ENCODE results near the gene TNRC18.
"Not testable (repeated sequence)": the region's sequence is repeated elsewhere in the genome, so short reads cannot be mapped to it uniquely, and the experiment has no call there.

TNRC18 gene

GRCh38 chr7:5313076-5313885, 110.4 kb downstream of the TNRC18 start:
- DNase-seq = not testable (repeated sequence)

GRCh38 chr7:5312276-5313070, 111.2 kb downstream of the TNRC18 start:
- DNase-seq = not testable (repeated sequence)

- DNase-seq = no peak
Measured at GRCh38 chr7:5310822-5311405, 112.7 kb downstream of the TNRC18 start.

GRCh38 chr7:5309146-5309545, 114.5 kb downstream of the TNRC18 start:
- DNase-seq = no peak

GRCh38 chr7:5307221-5308142, 116.2 kb downstream of the TNRC18 start:
- not testable (repeated sequence) for DNase-seq

- DNase-seq = not testable (repeated sequence)
Measured at GRCh38 chr7:5305050-5305449, 118.6 kb downstream of the TNRC18 start.

GRCh38 chr7:5303591-5304505, 119.8 kb downstream of the TNRC18 start:
- DNase-seq = no peak

GRCh38 chr7:5303061-5303460, 120.6 kb downstream of the TNRC18 start:
- no peak for DNase-seq

GRCh38 chr7:5302577-5302976, 121.1 kb downstream of the TNRC18 start:
- DNase-seq = no peak

- DNase-seq = no peak
Measured at GRCh38 chr7:5300366-5300765, 123.3 kb downstream of the TNRC18 start.

GRCh38 chr7:5296611-5297226, 126.9 kb downstream of the TNRC18 start:
- peak; percentile 66 for DNase-seq

- peak; percentile 13 for DNase-seq
Measured at GRCh38 chr7:5296015-5296610, 127.5 kb downstream of the TNRC18 start.

GRCh38 chr7:5295039-5296014, 128.3 kb downstream of the TNRC18 start:
- DNase-seq = no peak

- DNase-seq = no peak
Measured at GRCh38 chr7:5294169-5294987, 129.3 kb downstream of the TNRC18 start.

- not testable (repeated sequence) for DNase-seq
Measured at GRCh38 chr7:5291711-5292335, 131.8 kb downstream of the TNRC18 start.

- no peak for DNase-seq
Measured at GRCh38 chr7:5291301-5291700, 132.3 kb downstream of the TNRC18 start.

- no peak for DNase-seq
Measured at GRCh38 chr7:5289355-5289754, 134.3 kb downstream of the TNRC18 start.

- not testable (repeated sequence) for DNase-seq
Measured at GRCh38 chr7:5288560-5288959, 135.1 kb downstream of the TNRC18 start.

Data from effector CD4-positive, alpha-beta T cell (primary cell).